Ectodermal cell (in vitro differentiated cells): ENCODE results near the gene TCN2.
"Not testable (repeated sequence)": the region's sequence is repeated elsewhere in the genome, so short reads cannot be mapped to it uniquely, and the experiment has no call there.

Experiments used
- H3K27ac ChIP-seq: 2 replicates; pipeline ENCODE4 v1.7.0; 2013; ENCODE audit warnings: mild to moderate bottlenecking, low read depth, low read length; ENCODE audit not compliant: insufficient read depth, poor library complexity, severe bottlenecking
- H3K27me3 ChIP-seq: 2 replicates; pipeline ENCODE4 v1.7.0; 2013; ENCODE audit warnings: mild to moderate bottlenecking, low read length; ENCODE audit not compliant: insufficient read depth, control insufficient read depth, poor library complexity, severe bottlenecking
- H3K36me3 ChIP-seq: one replicate; pipeline ENCODE4 v1.7.0; 2013; ENCODE audit warnings: low read length; ENCODE audit not compliant: control insufficient read depth, insufficient read depth
- H3K4me1 ChIP-seq: one replicate; pipeline ENCODE4 v1.7.0; 2013; ENCODE audit warnings: low read length; ENCODE audit not compliant: control insufficient read depth, insufficient read depth
- H3K4me3 ChIP-seq: 2 replicates; pipeline ENCODE4 v1.7.0; 2013; ENCODE audit warnings: low read depth, low read length, control low read depth; ENCODE audit not compliant: insufficient read depth
- H3K9me3 ChIP-seq: 2 replicates; pipeline ENCODE4 v1.7.0; 2013; ENCODE audit warnings: mild to moderate bottlenecking, low read length, moderate library complexity; ENCODE audit not compliant: control insufficient read depth
- WGBS, 2 experiments: methylation state at CpG; one replicate each; pipeline ENCODE4 v1.1.7; 2013; ENCODE audit warnings: missing lambda C conversion rate in 2 of 2; 5-methylcytosine and 5-hydroxymethylcytosine counted together

TCN2 gene

DNA sequence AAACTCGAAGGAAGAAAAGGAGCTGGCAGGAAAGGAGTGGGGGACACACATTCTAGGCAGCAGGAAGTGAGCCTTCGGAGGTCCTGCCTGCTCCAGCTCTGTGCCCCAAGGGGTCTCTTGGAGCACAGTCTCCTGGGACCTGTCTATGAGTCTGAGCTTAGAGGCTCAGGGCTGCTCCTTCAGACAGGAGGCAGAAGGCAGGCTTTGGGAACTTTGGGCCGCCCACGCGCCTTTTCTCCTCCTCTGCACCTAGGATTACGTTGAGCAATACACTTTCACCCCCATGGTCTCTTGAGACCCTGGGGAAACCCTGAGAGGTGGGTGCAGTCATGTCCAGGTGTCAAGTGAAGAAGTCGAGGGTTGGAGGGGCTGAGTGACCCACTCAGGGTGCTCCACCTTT lies 965 bp downstream of the TCN2 start:
- no peak overlapping the region for H3K27ac ChIP-seq
- peaks cover 18% of the 10 kb centered on the region for H3K4me1 ChIP-seq
- peak overlapping the region; percentile 41 for H3K4me3 ChIP-seq
- H3K27me3 ChIP-seq, result no peaks in the 10 kb centered on the region
- peaks cover 10% of the 10 kb centered on the region for H3K36me3 ChIP-seq
- 81 to 90% methylated on average over 7 of the region's 7 CpGs for WGBS, 2 experiments
- H3K9me3 ChIP-seq, result no peaks in the 10 kb centered on the region

DNA sequence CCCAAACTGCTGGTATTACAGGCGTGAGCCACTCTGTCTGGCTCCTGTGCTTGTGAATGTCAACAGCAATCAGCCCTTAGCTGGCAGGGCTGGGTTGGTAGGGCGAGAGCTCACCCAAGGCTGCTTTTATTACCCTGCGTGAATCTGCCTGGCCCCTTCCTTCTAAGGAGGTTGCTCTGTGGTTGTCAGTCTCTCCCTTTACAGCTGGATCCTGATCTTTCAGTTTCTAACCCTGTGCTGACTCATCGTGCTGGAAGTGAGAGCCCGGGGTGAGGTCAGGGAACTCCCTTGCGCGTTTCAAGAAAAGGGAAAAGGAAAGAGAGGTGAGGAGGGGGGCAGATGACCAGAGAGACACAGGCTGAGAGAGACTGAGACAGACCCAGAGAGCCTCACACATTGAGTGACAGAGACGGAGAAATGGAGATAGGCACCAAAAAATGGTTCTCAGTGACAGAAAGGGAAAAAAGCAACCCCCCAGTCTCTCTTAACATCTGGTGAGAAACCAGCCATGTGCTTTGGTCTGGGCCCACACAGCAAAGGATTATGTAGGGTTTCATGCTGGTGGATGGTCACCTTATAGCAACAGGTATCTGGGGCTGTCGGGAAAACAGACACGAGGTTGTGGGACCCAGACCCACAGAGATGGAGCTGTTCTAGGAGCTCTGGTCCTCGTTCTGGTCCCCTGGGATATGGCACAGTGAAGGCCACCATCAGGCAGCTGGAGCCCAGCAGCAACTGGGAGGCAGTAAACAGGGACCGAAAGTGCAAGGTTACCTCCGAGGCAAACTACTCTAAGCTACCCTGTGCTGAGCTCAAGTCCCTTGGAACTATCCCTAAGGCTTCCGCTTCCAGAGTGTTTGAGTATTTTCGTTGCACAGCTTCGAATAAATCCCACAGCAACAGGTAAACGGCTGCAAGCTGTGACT lies 2.5 kb downstream of the TCN2 start:
- no peaks in the 10 kb centered on the region for H3K9me3 ChIP-seq
- no peaks in the 10 kb centered on the region for H3K27me3 ChIP-seq
- peaks cover 14% of the 10 kb centered on the region for H3K36me3 ChIP-seq
- H3K4me3 ChIP-seq, result no peak overlapping the region
- 71 to 72% methylated on average over 17 of the region's 17 CpGs for WGBS, 2 experiments
- H3K4me1 ChIP-seq, result peaks cover 18% of the 10 kb centered on the region
- H3K27ac ChIP-seq, result no peak overlapping the region

DNA sequence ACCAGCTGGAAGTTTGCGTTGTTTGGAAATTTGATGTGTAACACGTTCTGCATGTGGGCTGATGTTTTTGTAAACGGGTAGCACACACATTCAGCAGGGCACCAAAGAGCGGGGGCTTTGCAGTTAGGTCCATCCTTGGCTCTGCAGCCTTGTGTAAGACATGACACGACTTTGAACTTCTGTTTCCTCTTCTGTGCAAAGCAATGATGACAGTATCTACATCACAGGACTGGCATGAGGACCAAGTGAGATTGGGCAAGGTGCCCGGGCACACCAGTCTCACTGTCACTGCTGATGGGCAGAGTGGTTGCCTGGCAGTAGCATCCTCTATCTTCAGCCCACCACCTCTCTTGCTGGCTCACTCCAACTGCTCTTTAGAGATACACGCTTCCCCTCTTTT lies 3.3 kb downstream of the TCN2 start:
- 90 to 94% methylated on average over 7 of the region's 7 CpGs for WGBS, 2 experiments
- no peak overlapping the region for H3K27ac ChIP-seq
- H3K4me3 ChIP-seq, result no peak overlapping the region
- H3K4me1 ChIP-seq, result peaks cover 18% of the 10 kb centered on the region
- H3K27me3 ChIP-seq, result no peaks in the 10 kb centered on the region
- H3K36me3 ChIP-seq, result peaks cover 14% of the 10 kb centered on the region
- H3K9me3 ChIP-seq, result no peaks in the 10 kb centered on the region

DNA sequence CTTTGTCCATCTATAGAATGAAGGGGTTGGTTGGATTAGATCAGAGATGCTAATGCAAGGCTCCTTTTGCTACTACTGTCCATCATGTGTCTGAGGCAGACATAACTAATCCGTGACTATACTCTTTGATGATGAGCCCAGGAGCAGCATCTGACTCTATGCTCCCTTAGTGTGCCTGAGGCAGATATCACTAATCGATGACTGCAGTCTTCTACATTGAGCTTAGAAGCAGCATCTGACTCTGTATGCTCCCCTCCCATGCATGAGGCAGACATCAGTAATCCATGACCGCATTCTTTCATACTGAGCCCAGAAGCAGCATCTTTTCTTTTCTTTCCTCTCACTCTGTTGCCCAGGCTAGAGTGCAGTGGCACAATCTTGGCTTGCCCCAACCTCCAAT lies 4.2 kb downstream of the TCN2 start:
- H3K36me3 ChIP-seq, result peaks cover 14% of the 10 kb centered on the region
- H3K4me1 ChIP-seq, result peaks cover 18% of the 10 kb centered on the region
- no peaks in the 10 kb centered on the region for H3K27me3 ChIP-seq
- WGBS, 2 experiments, result 93 to 95% methylated on average over 3 of the region's 3 CpGs
- H3K4me3 ChIP-seq, result no peak overlapping the region
- no peak overlapping the region for H3K27ac ChIP-seq
- H3K9me3 ChIP-seq, result no peaks in the 10 kb centered on the region

DNA sequence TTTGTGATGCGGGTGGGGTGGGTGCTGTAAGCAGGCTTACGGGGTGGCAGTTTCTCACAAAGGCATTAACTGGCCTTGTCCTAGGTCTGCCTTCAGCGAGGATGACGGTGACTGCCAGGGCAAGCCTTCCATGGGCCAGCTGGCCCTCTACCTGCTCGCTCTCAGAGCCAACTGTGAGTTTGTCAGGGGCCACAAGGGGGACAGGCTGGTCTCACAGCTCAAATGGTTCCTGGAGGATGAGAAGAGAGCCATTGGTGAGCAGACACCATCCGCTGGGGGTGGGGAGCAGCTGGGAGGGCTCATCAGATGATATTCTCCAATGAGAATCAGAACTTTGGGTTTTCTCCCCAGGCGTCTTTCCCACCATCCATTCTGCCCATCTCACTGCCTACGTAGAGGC lies 5.8 kb downstream of the TCN2 start:
- Histone ChIP-seq H3K4me1 (peaks cover 11% of the 10 kb centered on the region), H3K9me3 (no peaks in the 10 kb centered on the region), H3K36me3 (peaks cover 19% of the 10 kb centered on the region), H3K4me3 (no peak overlapping the region), H3K27me3 (no peaks in the 10 kb centered on the region), H3K27ac (no peak overlapping the region)
- 89 to 93% methylated on average over 8 of the region's 8 CpGs for WGBS, 2 experiments

DNA sequence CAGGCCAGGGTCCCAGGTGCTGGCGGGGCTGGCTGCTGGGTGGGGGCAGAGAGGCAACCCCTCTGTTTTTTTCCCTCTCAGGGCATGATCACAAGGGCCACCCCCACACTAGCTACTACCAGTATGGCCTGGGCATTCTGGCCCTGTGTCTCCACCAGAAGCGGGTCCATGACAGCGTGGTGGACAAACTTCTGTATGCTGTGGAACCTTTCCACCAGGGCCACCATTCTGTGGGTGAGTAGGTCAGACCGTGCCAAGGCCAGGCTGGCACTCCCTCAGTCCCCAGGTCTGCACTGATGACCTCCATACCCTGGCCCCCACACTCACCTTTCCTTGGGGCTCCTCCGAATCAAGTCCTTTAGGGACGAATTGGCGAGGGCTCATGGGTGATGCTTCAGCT lies 7.3 kb downstream of the TCN2 start:
- no peak overlapping the region for H3K4me3 ChIP-seq
- no peaks in the 10 kb centered on the region for H3K4me1 ChIP-seq
- no peak overlapping the region for H3K27ac ChIP-seq
- H3K36me3 ChIP-seq, result peaks cover 19% of the 10 kb centered on the region
- 96 to 97% methylated on average over 7 of the region's 7 CpGs for WGBS, 2 experiments
- no peaks in the 10 kb centered on the region for H3K27me3 ChIP-seq
- no peaks in the 10 kb centered on the region for H3K9me3 ChIP-seq

DNA sequence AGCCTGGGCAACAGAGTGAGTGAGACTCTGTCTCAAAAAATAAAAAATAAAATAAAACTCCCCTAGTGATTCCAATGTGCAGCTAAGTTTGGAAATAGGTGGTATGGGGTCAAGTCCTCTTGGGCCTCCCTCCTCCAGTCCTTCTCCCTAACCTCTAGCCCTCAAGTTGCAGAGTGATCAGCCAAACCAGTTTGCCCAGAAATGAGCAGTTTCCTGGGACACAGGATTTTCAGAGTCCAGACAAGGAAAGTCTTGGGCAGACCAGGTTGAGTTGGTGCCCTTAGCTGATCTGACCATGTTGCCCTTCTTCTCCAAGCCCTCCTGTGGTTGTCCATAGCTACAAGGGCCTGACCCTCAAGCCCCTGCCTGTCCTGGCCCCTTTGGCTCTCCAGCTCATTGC lies 7.9 kb downstream of the TCN2 start:
- Histone ChIP-seq H3K27me3 (no peaks in the 10 kb centered on the region), H3K27ac (no peak overlapping the region), H3K4me3 (no peak overlapping the region), H3K36me3 (peaks cover 19% of the 10 kb centered on the region), H3K4me1 (no peaks in the 10 kb centered on the region), H3K9me3 (no peaks in the 10 kb centered on the region)

DNA sequence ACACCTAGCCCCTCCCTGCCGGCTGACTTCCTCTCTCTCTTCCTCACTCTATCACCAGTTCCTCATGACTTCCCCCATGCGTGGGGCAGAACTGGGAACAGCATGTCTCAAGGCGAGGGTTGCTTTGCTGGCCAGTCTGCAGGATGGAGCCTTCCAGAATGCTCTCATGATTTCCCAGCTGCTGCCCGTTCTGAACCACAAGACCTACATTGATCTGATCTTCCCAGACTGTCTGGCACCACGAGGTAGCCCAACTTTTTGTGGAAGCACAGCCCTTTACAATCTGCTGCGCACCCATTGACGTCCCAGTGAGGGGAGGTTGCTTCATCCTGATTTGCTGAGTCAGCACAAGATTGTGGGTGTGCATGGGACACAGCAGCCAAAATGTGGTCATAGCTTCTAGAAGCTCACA lies 8.6 kb downstream of the TCN2 start:
- no peaks in the 10 kb centered on the region for H3K27me3 ChIP-seq
- peaks cover 16% of the 10 kb centered on the region for H3K36me3 ChIP-seq
- WGBS, 2 experiments, result 93 to 96% methylated on average over 7 of the region's 7 CpGs
- no peak overlapping the region for H3K4me3 ChIP-seq
- H3K9me3 ChIP-seq, result no peaks in the 10 kb centered on the region
- no peak overlapping the region for H3K27ac ChIP-seq
- no peaks in the 10 kb centered on the region for H3K4me1 ChIP-seq

DNA sequence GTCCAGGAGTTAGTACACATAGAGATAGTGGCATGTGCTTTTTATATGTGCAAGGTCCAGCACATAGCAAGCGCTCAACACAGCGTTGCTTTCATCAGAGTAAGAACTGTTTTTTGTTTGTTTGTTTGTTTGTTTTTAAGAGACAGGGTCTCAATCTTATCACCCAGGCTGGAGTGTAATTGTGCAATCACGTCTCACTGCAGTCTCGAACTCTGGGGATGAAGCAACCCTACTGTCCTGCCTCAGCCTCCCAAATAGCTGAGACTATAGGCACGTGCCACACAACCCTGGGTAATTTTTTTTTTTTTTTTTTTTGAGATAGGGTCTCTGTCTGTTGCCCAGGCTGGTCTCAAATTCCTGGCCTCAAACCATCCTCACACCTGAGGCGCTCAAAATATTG lies 10.8 kb downstream of the TCN2 start:
- Histone ChIP-seq H3K27me3 (no peaks in the 10 kb centered on the region), H3K27ac (no peak overlapping the region), H3K9me3 (no peaks in the 10 kb centered on the region), H3K36me3 (peaks cover 9% of the 10 kb centered on the region), H3K4me1 (no peaks in the 10 kb centered on the region), H3K4me3 (no peak overlapping the region)
- 94 to 96% methylated on average over 6 of the region's 6 CpGs for WGBS, 2 experiments

DNA sequence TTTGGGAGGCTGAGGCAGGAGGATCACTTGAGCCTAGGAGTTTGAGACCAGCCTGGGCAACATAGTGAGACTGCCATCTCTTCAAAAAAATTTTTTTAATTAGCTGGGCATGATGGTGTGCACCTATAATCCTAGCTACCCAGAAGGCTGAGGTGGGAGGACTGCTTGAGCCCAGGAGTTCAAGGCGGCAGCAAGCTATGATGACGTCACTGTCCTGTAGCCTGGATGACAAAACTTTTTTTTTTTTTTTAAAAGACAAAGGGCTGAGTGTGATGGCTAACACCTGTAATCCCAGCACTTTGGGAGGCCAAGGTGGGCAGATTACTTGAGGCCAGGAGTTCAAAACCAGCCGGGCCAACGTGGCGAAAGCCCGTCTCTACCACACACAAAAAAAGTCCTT lies 12.9 kb downstream of the TCN2 start:
- H3K9me3 ChIP-seq, H3K4me1 ChIP-seq, H3K4me3 ChIP-seq, H3K36me3 ChIP-seq, H3K27ac ChIP-seq, H3K27me3 ChIP-seq: not testable (repeated sequence)
- 98% methylated on average over 6 of the region's 6 CpGs for WGBS, 2 experiments
